Stimulated activated CD4-positive, alpha-beta T cell treated with anti-CD3 and anti-CD28 coated beads, TNF-alpha, amount 100 ng/mL, for 4 hours (primary cell): ENCODE data around the gene NIT2.
A peak's percentile ranks its signal among the peaks of the same experiment; 100 is the strongest.
"Not testable (repeated sequence)": the region's sequence is repeated elsewhere in the genome, so short reads cannot be mapped to it uniquely, and the experiment has no call there.

Source experiments
- DNase-seq, 3 experiments: peaks; one replicate each; pipeline ENCODE4 v3.0.0-alpha.2; 2020; ENCODE audit warnings: low read depth in 3 of 3

NIT2 gene

GRCh38 chr3:100334488-100335351 is at the start of gene NIT2:
TSS of gene NIT2 (plus strand) at chr3:100334757. CDS start at chr3:100334792, 35 bp downstream.
- peak; percentile 51 to 72 (median 57) for DNase-seq

DNA sequence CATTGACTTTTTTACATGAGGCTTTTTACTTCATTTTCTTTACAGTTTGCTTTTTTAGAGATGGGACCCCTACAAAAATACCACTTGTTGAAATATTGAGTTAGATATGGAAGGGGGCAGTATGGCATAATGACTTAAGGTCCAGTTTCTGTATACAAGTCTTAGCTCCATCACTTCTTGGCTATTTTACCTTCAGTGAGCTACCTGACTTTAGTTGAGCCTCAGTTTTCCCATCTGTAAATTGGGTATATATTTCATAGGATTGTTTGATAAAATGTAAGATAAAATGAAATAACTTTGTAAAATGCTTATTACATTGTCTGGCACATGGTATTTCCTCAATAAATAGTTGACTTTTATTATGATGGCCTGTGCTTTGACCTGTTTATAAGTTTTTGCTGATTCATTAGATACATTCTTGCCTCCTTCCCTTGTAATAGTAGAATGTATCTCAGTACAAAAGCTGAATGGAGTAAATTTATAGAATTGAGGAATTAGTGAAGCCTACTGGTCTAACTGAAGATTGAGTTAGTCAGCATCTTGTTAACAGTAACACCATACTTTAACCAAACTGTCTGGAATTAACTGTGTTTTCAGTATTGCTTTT is 46.2 kb upstream of the NIT2 start:
- DNase-seq, result no peak

GRCh38 chr3:100289339-100289738 is 45.2 kb upstream of the NIT2 start:
- DNase-seq, result no peak

DNA sequence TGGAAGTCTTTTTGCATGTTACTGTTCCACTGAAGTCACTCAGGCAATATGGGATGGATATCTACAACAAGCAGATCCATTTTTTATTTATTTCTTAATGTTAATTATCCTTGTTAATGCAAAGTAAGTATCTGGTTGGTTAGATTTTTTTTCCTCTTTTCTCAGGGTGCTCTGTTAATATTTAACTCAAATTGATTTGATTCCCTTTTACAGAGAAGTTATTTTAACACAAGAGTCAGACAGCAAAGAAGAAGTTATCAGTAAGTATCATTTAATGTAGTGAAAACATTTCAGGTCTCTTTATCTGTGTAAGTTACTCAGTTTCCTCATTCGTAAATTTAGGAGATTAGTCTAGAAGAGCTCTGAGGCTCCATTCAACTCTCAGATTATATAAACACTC is 39.5 kb upstream of the NIT2 start:
- no peak for DNase-seq

- DNase-seq, result no peak
Observed at GRCh38 chr3:100297784-100298183, 36.8 kb upstream of the NIT2 start.

DNA sequence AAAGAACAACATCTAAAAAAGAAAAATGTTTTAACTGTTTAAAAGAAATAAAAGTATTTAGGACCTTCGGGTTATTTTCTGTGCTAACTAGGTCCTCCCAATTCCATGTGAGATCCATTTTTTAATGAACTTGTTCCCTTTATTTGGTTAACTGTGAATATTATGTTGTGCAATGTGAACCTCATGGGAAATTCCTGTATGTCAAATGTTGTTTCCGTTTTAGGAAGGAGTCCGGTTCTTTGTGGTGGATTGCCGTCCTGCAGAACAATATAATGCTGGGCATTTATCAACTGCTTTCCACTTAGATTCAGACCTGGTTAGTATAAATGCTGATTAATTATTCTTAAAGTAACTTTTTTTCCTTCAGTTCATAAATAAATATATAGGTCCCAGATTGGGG is 35.5 kb upstream of the NIT2 start:
- DNase-seq, result no peak

GRCh38 chr3:100306695-100307094 is 27.9 kb upstream of the NIT2 start:
- DNase-seq, result no peak

GRCh38 chr3:100310355-100310965 is 24.1 kb upstream of the NIT2 start:
- no peak for DNase-seq

GRCh38 chr3:100311011-100311410 is 23.5 kb upstream of the NIT2 start:
- DNase-seq, result no peak

- DNase-seq, result no peak
Observed at GRCh38 chr3:100316641-100317069, 17.9 kb upstream of the NIT2 start.

DNA sequence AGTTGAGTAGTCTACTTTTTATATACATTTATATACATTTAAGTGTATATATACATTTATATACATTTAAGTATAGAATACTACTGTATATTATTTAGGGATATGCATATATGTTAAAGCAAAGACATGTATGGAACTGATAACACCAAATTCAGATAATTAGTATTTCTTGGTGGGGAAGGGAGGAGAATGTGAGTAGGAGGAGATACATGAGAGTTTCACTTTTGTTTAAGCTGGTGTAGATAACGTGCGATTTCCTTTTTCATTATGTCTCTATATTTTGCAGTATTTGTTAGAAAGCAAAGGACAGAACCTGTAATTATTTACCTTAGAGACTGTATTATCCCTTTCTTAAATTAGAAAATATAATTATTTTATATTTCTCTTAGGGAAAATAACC is 16.6 kb upstream of the NIT2 start:
- DNase-seq, result no peak

- DNase-seq, result no peak
Observed at GRCh38 chr3:100319951-100320350, 14.6 kb upstream of the NIT2 start.

- no peak for DNase-seq
Observed at GRCh38 chr3:100324044-100324443, 10.5 kb upstream of the NIT2 start.

DNA sequence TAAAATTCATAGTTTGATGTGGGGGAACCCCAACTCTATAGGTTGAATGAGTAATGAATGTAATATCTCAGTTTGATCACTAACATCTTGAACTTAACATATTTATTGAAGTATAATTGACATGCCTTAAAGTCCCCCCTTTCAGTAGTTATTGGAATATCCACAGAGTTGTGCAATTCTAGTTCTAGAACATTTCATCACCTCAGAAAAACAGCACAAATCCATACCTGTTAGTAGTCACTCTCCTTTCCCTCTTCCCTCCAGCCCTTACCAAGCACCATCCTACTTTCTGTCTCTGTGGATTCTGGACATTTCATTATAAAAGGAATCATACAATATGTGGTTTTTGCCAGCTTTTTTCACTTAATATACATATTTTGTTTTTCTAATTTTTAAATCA is 8.7 kb upstream of the NIT2 start:
- DNase-seq, result no peak

GRCh38 chr3:100327377-100327776 is 7.2 kb upstream of the NIT2 start:
- DNase-seq, result not testable (repeated sequence)

DNA sequence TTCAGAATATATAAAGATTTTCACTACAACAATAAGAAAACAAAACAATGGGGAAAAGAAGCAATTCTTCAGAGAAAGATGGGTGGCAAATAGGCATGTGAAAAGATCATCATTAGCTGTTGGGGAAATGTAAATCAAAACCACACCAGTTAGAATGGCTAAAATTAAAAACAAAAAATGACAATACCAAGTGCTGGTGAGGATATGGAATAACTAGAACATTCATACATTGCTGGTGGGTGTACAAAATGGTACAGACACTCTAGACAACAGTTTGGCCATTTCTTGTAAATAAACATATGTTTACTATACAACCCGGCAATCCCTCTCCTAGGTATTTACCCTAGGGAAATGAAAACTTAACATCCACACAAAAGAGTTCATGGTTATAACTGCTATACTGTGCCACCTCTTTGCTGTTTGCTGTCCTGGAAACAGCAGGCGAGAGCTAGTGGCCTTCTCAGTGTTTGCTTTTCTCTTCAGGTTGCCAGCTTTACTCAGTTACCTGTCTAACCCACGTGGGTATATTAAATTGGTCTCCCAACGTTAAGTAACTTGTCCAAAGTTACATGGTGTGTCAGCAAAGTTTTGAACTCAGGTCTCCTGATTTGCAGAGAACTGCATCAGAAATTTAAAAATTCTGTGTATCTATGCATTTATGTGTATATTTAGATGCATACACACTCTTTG is 4.6 kb upstream of the NIT2 start:
- no peak for DNase-seq

DNA sequence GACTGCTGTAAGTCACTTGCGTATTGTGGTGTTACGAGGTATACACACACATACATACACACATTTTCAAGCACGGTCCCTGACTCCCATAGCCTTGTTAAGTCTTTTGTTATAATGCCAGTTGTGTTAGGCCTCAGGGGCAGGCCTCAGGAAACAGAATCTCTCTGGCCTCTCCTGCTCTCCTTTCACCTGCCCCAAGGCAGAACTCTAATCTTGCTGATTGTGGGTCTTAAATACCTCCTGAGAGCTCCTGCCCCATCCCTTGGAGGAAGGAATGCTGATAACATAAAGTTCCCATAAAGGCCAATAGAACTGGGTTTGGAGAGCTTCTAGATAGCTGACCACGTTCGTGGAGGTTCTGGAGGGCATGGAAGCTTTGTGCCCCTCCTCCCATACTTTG is 3.9 kb upstream of the NIT2 start:
- no peak for DNase-seq

DNA sequence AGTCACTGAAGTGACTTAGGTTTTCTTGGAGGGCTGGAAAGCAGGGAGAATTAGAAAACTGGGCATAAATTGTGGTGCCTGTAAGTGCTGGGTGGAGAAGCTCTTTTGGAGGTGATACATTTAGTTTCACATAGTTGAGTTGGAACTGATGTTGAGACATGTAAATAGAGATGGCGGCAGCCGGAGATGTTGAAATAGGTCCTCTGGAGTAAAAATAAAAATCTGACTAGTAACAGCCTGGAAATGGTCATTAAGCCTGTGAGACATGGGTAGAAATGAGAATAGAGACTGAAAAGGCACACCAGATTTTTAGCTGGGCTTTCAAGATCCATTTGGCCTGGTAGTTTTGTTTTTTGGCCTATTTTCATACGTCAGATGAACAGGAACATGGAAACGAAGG is 2.9 kb upstream of the NIT2 start:
- no peak for DNase-seq

GRCh38 chr3:100333051-100333450 is 1.5 kb upstream of the NIT2 start:
- DNase-seq, result no peak

DNA sequence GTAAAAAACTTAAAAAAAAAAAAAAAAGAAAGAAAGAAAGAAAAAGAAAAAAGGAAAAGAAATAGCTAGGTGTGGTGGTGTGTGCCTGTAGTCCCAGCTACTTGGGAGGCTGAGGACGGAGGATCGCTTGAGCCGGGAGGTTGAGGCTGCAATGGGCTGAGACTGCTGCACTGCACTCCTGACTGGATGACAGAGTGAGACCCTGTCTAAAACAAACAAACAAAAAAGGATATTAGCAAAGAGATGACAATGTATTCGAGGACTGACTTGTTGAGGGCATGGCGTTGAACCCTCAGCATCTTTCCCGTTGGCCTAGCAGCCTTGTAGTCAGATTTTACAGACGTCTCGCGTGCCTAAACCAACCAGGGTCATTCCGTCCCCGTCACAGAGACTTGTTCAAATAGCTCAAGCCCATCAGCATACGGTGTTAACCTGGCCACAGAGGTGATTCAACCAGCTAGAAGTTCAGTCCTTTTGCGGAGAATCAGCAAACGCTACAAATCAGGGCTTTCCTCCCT is 528 bp upstream of the NIT2 start:
- peak in 1 of 3 experiments; percentile 9 for DNase-seq

- no peak for DNase-seq
Observed at GRCh38 chr3:100335434-100335833, 877 bp downstream of the NIT2 start.

DNA sequence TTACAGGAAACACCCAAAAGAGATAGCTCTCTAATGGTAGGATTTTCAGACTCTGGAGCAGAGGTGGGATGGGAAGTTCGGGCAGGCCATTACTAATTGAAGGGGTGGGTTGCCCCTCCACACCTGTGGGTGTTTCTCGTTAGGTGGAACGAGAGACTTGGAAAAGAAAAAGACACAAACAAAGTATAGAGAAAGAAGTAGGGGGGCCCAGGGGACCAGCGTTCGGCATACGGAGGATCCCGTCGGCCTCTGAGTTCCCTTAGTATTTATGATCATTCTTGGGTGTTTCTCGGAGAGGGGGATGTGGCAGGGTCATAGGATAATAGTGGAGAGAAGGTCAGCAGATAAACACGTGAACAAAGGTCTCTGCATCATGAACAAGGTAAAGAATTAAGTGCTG is 1.7 kb downstream of the NIT2 start:
- DNase-seq, result not testable (repeated sequence)
